Testis (tissue), 3 donors: ENCODE results near the gene PCDHA13. TPM values are rescaled to one million over a fixed set of nuclear protein-coding genes. Genes with fewer than 3 reads are reported as not detected.
"Not testable (repeated sequence)": the region's sequence is repeated elsewhere in the genome, so short reads cannot be mapped to it uniquely, and the experiment has no call there.

ENCODE experiments used
- DNase-seq: peaks from one replicate; pipeline ENCODE4 v3.0.0-alpha.2; 2019
- H3K27ac ChIP-seq, 2 donors: fragments of 200-600 bp; sonication (generic); one replicate each; pipeline ENCODE4 v1.5.1; 2019
- H3K27me3 ChIP-seq: fragments of 200-600 bp; sonication (generic); one replicate; pipeline ENCODE4 v1.5.1; 2019
- H3K36me3 ChIP-seq: fragments of 200-600 bp; sonication (generic); one replicate; pipeline ENCODE4 v1.5.1; 2017; ENCODE audit warnings: low read depth; ENCODE audit errors: missing control alignments
- H3K4me1 ChIP-seq: fragments of 200-600 bp; sonication (generic); one replicate; pipeline ENCODE4 v1.5.1; 2019
- H3K4me3 ChIP-seq, 2 donors: fragments of 200-600 bp; sonication (generic); one replicate each; pipeline ENCODE4 v1.5.1; 2017 to 2019
- H3K9me3 ChIP-seq: fragments of 200-600 bp; sonication (generic); one replicate; pipeline ENCODE4 v1.5.1; 2017
- POLR2A ChIP-seq: fragments of 450-650 bp; IDR thresholded peaks from one replicate; pipeline ENCODE4 v1.6.1; 2017; ENCODE audit warnings: antibody characterized with exemption, mild to moderate bottlenecking, moderate library complexity
- WGBS, 2 donors: methylation state at CpG; one replicate each; pipeline ENCODE4 v1.1.5; 2018; 5-methylcytosine and 5-hydroxymethylcytosine counted together
- intact Hi-C: fragments of 100-400 bp; cut with DNase I; formaldehyde crosslinking; loops from one replicate; pipeline ENCODE4 v1.15.1; 2023; ENCODE audit warnings: low total_unique reads
- polyA plus RNA-seq: library from polyadenylated mRNA; stranded (reverse); fragments of 350-450 nt; fragmentation: Illumina TruSeq; extraction: RNeasy Lipid Tissue Mini Kit (QIAGEN cat#74804); gene quantifications from one replicate; pipeline ENCODE4 v1.2.3, GENCODE V29; 2014; ENCODE audit warnings: low read depth, low replicate concordance; ENCODE audit not compliant: insufficient read depth
- total RNA-seq, 2 donors: library from RNA; depleted of rRNA; stranded (reverse); fragments of >200 nt; gene quantifications; one replicate each; pipeline ENCODE4 v1.2.3, GENCODE V29; 2016
- TF ChIP-seq, protein P1 (sequence below), 3 experiments: fragments of 450-650 bp in 2 of 3; fragments of 200-600 bp in 1 of 3; sonication (generic) in 1 of 3; IDR thresholded peaks; one replicate each; pipeline ENCODE4 v1.5.1; 2016 to 2019; ENCODE audit warnings: antibody characterized with exemption in 3 of 3, mild to moderate bottlenecking in 2 of 3, moderate library complexity in 1 of 3

PCDHA13 gene
- total and polyA plus RNA-seq, 3 donors from 2014 or later, result 1.8 to 4.7 (median 4.4) TPM

DNA sequence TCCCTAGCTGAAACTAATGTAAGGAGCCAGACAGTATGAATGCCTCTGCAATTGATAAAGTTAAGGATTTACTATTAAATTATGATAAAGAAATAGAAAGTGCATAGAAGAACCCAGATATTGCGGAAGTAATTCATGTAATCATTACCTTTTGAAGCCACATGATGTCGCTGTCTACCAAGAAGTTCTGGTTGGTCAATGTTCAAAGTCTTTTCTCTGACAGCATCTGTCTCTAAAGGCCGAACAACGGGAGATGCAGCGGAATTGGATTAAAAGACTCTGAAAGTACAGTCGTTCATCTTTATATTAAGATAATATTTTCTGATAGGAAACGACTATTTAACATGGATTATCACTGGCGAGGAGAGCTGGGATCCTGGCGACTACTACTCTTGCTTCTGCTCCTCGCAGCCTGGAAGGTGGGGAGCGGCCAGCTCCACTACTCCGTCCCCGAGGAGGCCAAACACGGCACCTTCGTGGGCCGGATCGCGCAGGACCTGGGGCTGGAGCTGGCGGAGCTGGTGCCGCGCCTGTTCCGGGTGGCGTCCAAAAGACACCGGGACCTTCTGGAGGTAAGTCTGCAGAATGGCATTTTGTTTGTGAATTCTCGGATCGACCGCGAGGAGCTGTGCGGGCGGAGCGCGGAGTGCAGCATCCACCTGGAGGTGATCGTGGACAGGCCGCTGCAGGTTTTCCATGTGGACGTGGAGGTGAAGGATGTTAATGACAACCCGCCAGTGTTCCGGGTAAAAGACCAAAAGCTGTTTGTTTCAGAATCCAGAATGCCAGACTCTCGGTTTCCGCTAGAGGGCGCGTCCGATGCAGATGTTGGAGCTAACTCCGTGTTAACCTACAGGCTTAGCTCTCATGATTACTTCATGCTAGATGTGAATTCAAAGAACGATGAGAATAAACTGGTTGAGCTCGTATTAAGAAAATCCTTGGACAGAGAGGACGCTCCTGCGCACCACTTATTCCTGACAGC is 40.7 kb upstream of the PCDHA13 start, which contains the start of gene PCDHA8:
PCDHA8 (plus strand) TSS at position 210 of the 985 bp plus-strand sequence; CDS start at position 345, 135 bp downstream.
- TF ChIP-seq POLR2A, result no peak
- TF ChIP-seq, protein P1, sequence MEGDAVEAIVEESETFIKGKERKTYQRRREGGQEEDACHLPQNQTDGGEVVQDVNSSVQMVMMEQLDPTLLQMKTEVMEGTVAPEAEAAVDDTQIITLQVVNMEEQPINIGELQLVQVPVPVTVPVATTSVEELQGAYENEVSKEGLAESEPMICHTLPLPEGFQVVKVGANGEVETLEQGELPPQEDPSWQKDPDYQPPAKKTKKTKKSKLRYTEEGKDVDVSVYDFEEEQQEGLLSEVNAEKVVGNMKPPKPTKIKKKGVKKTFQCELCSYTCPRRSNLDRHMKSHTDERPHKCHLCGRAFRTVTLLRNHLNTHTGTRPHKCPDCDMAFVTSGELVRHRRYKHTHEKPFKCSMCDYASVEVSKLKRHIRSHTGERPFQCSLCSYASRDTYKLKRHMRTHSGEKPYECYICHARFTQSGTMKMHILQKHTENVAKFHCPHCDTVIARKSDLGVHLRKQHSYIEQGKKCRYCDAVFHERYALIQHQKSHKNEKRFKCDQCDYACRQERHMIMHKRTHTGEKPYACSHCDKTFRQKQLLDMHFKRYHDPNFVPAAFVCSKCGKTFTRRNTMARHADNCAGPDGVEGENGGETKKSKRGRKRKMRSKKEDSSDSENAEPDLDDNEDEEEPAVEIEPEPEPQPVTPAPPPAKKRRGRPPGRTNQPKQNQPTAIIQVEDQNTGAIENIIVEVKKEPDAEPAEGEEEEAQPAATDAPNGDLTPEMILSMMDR (IDR thresholded peaks at IDR 0.05), result peak in 2 of 3 experiments; percentile 26 to 39
- H3K27ac ChIP-seq, result no peak within 1 kb of the TSS
- H3K27me3 ChIP-seq, result no peaks in the 10 kb centered on the region
- intact Hi-C loops, result no loop called here
- H3K4me1 ChIP-seq, result no peaks in the 10 kb centered on the region
- no peaks in the 10 kb centered on the region for H3K36me3 ChIP-seq
- H3K4me3 ChIP-seq, result peak within 1 kb of the TSS in 1 of 2 donors; percentile 9
- 13 to 18% methylated on average over 41 to 47 of the region's 47 CpGs for WGBS, 2 donors
- peak; percentile 72 for DNase-seq
- H3K9me3 ChIP-seq, result no peaks in the 10 kb centered on the region

DNA sequence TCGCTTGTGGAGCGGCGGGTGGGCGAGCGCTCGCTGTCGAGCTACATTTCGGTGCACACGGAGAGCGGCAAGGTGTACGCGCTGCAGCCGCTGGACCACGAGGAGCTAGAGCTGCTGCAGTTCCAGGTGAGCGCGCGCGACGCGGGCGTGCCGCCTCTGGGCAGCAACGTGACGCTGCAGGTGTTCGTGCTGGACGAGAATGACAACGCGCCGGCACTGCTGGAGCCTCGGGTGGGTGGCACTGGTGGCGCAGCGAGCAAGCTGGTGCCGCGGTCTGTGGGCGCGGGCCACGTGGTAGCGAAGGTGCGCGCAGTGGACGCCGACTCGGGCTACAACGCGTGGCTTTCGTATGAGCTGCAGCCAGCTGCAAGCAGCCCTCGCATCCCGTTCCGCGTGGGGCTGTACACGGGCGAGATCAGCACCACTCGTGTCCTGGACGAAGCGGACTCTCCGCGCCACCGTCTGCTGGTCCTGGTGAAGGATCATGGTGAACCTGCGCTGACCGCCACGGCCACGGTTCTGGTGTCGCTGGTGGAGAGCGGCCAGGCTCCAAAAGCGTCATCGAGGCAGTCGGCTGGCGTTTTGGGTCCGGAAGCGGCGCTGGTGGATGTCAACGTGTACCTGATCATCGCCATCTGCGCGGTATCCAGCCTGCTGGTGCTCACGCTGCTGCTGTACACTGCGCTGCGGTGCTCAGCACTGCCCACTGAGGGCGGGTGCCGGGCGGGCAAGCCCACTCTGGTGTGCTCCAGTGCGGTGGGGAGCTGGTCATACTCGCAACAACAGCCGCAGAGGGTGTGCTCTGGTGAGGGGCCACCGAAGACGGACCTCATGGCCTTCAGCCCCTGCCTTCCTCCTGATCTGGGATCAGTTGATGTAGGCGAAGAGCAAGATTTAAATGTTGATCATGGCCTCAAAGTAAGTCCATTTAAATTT is 38.9 kb upstream of the PCDHA13 start:
- DNase-seq, result no peak
- Histone ChIP-seq H3K36me3 (no peaks in the 10 kb centered on the region), H3K27me3 (no peaks in the 10 kb centered on the region), H3K27ac (no peak overlapping the region), H3K4me3 (no peak overlapping the region), H3K4me1 (no peaks in the 10 kb centered on the region), H3K9me3 (no peaks in the 10 kb centered on the region)
- TF ChIP-seq POLR2A, result no peak
- TF ChIP-seq, protein P1 (IDR thresholded peaks at IDR 0.05), result no peak
- WGBS, 2 donors, result 24 to 33% methylated on average over 56 to 74 of the region's 87 CpGs
- intact Hi-C loops, result no loop called here

DNA sequence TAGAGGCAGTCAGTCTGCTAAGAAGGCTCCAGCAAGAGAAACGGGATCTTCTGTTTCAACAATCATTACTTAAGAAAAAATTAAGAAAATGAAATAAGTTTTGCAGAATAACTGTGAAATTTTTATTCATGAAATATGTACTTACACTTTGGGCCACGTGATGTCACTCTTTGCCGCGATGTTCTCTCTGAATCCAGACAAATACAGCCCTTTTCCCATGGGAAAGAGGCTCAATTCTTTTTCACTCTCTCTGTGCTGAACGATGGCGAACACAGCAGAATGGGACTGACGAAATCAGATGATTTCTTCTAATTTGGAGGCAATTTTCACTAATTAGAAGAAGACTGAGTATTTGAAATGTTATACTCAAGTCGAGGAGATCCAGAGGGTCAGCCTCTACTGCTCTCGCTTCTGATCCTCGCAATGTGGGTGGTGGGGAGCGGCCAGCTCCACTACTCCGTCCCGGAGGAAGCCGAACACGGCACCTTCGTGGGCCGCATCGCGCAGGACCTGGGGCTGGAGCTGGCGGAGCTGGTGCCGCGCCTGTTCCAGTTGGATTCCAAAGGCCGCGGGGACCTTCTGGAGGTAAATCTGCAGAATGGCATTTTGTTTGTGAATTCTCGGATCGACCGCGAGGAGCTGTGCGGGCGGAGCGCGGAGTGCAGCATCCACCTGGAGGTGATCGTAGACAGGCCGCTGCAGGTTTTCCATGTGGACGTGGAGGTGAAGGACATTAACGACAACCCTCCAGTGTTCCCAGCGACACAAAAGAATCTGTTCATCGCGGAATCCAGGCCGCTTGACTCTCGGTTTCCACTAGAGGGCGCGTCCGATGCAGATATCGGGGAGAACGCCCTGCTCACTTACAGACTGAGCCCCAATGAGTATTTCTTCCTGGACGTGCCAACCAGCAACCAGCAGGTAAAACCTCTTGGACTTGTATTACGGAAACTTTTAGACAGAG is 33.5 kb upstream of the PCDHA13 start, which contains the start of gene PCDHA9:
PCDHA9 (plus strand) TSS at position 244 of the 964 bp plus-strand sequence; CDS start at position 358, 114 bp downstream.
- 11 to 17% methylated on average over 11 to 36 of the region's 48 CpGs for WGBS, 2 donors
- H3K27ac ChIP-seq, intact Hi-C loops, H3K4me1 ChIP-seq, H3K36me3 ChIP-seq, H3K4me3 ChIP-seq, H3K9me3 ChIP-seq, H3K27me3 ChIP-seq, DNase-seq: not testable (repeated sequence)

DNA sequence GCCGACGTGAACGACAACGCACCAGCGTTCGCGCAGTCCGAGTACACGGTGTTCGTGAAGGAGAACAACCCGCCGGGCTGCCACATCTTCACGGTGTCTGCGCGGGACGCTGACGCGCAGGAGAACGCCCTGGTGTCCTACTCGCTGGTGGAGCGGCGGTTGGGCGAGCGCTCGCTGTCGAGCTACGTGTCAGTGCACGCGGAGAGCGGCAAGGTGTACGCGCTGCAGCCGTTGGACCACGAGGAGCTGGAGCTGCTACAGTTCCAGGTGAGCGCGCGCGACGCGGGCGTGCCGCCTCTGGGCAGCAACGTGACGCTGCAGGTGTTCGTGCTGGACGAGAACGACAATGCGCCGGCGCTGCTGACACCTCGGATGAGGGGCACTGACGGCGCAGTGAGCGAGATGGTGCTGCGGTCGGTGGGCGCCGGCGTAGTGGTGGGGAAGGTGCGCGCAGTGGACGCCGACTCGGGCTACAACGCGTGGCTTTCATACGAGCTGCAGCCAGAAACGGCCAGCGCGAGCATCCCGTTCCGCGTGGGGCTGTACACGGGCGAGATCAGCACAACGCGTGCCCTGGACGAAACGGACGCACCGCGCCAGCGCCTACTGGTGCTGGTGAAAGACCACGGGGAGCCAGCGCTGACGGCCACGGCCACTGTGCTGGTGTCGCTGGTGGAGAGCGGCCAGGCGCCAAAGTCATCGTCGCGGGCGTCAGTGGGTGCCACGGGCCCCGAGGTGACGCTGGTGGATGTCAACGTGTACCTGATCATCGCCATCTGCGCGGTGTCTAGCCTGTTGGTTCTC is 31.9 kb upstream of the PCDHA13 start:
- H3K4me1 ChIP-seq, DNase-seq, intact Hi-C loops, H3K36me3 ChIP-seq, H3K27ac ChIP-seq, H3K9me3 ChIP-seq, H3K27me3 ChIP-seq: not testable (repeated sequence)
- 16 to 38% methylated on average over 18 to 76 of the region's 101 CpGs for WGBS, 2 donors
- peak overlapping the region in 1 of 2 donors; percentile 32 for H3K4me3 ChIP-seq
